GM15510 (cell line): ENCODE measurements around the gene IRF7.

Experiments
- POLR2A ChIP-seq: IDR thresholded peaks from 3 replicates; pipeline ENCODE4 v1.6.1; 2011; ENCODE audit warnings: borderline replicate concordance; ENCODE audit not compliant: insufficient read length; ENCODE audit errors: extremely low read depth

Gene IRF7

GRCh38 chr11:615504-616319, at the start of gene IRF7:
TSS of gene IRF7 (minus strand) at chr11:615950. CDS start at chr11:615364, 586 bp downstream.
- TF ChIP-seq POLR2A, result peak; percentile 98

GRCh38 chr11:665062-665703, 49.4 kb upstream of the IRF7 start:
- no peak for TF ChIP-seq POLR2A

DNA sequence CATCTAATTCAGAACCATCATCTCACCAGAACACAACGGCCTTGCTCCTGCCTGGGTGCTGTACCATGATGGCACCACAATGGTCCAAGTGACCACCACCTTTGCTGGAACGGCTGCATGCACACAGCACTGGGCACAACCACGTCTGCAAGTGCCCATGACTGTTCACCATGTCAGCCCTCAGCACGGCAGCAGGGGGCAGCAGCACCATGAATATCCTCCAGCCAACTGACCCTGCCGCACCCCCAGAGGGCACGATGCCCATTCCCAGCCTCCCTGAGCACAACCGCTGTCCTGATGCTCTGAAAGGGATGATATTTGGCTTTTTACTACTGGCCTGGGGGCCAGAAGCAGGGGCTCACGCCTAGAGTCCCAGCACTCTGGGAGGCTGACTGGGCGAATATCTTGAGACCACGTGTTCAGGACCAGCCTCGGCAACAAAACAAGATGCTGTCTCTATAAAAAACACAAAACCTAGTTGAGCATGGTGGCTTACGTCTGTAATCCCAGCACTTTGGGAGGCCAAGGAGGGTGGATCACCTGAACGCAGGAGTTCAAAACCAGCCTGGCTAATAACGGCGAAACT, 47.0 kb upstream of the IRF7 start:
- no peak for TF ChIP-seq POLR2A

DNA sequence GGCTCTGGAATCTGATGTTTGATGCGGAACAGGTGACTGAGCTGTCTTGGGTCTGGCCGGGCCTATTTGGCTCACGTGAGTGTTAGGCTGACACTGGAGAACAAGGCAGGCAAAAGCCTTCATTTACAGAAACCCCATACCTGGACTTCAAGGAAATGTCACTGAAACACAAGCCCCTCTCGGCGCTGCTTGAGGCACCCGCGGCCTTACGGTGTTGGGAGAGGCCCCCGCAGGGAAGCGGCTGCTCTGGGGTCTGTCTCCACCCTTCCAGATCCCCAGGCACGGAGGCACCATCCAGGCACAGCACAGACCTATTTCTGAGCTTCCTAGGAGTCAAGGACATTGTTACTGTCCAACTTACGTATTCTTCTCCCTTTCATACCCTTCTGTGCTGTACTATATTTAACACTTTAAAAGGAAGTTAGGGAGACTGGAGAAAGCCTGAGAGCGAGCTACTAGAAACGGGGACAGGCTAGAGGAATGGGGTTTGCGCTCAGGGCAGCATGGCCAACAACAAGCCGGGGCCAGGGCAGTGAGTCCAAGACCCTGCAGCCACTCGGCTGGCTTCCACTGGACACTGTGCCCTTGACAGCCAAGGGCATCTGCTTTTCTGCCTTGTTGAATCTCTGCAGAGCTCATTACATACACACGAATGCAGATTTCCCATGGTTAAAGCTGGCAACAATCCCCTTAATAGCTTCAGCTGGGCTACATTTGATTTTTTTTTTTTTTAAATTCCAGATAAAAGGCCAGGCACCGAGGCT, 45.1 kb upstream of the IRF7 start:
- TF ChIP-seq POLR2A, result no peak

- no peak for TF ChIP-seq POLR2A
These were observed 44.5 kb upstream of the IRF7 start for GRCh38 chr11:660281-660680.

- TF ChIP-seq POLR2A, result no peak
These were observed 43.9 kb upstream of the IRF7 start for GRCh38 chr11:659532-660085.

GRCh38 chr11:657691-658126, 42.0 kb upstream of the IRF7 start:
- TF ChIP-seq POLR2A, result no peak

- no peak for TF ChIP-seq POLR2A
These were observed 41.1 kb upstream of the IRF7 start for GRCh38 chr11:656866-657265.

DNA sequence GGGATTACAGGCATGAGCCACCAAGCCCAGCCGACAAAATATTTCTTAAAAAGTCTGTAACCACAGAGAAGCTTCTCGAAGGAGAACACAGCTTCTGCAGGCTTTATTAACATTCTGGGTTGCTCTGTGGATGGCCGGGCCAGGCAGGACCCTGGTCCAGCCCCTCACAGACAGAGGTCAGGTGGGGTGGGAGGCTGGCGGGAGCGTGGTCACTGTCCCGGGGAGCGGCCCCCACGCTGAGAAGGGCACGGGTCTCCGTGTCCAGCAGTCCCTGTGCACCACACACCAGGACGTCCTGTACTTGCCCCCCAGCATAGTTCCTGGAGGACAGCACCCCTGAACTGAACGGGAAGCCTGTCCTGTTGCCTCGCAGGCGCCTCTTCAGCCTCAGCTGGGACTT, 40.7 kb upstream of the IRF7 start:
- no peak for TF ChIP-seq POLR2A

DNA sequence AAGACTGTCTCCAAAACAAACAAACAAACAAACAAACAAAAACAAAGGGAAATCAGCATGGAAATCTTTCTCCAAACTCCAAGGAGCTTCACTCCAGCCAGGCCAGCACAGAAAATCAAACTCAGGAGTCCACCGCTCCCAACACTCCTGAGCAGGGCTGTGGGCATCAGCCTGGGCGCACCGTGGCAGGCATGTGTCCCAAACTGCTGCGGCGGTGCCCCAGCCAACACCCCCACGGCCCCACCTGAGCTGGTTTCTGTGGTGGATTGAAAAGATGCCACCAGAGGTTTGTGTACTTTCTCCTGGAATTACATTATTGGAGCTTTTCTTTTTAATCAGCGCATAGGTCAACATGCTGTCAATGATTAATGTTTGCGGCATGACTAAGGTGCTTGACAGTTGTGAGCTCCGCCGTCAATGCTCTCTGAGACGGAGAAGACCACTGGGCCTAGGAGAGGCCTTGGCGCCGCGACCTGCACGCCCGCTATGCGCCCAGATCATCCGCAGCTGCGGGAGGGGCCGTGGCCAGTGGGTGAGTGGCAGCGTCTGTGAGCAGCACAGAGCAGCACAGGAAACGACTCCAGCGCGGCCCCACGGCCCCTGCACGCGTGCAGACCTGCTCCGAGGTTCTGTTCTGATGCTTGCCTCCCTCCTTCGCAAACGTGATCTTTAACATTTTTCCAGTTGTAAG, 39.4 kb upstream of the IRF7 start:
- TF ChIP-seq POLR2A, result no peak

DNA sequence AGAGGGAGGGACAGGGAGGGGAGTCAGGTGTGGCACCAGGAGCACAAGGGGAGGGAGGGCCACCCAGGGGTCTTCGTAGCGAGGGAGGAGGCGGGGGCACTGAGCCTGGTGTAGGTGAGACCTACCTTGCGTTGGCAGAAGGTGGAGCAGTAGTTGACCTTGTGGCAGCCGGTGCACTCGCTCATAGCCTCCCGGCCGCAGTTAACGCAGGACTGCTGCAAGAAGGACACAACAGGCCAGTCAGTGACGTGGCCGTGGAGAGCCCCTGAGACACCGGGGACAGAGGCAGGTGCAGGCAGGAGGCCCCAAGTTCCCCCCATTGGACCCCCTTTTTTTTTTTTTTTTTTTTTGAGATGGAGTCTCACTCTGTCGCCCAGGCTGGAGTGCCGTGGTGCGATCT, 38.1 kb upstream of the IRF7 start:
- no peak for TF ChIP-seq POLR2A

DNA sequence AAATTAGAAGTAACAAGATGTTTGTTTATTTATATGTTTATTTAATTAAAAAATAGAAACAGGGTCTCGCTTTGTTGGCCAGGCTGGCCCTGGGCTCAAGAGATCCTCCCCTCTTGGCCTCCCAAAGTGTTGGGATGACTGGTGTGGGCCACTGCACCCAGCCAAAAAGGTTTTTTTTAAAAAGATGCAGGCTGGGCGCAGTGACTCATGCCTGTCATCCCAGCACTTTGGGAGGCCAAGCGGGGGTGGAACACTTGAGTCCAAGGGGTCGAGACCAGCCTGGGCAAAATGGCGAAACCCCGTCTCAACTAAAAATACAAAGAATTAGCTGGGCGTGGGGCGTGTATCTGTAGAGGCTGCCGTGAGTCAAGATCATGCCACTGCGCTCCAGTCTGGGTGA, 34.7 kb upstream of the IRF7 start:
- no peak for TF ChIP-seq POLR2A

DNA sequence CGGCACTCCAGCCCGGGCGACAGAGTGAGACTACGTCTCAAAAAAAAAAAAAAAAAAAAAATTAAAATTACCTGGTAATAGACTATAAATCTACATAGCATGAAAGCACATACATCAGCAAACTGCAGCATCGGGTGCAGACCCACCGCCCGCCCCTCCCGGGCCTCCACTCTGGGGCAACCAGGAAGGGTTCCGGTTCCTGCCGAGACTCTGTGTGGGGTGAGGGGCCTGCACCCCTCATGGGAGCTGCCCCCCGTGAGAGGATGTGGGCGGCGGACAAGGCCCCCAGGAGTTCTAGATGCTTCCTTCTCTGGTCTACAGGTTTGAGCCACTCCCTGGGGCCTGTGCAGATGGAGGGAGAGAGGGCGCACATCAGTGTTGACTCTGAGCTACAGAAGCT, 30.5 kb upstream of the IRF7 start:
- TF ChIP-seq POLR2A, result no peak

- no peak for TF ChIP-seq POLR2A
These were observed 29.8 kb upstream of the IRF7 start for GRCh38 chr11:645536-645935.
